Upper lobe of right lung (tissue), 1 donor: ENCODE measurements around the gene BRINP2. TPM values are rescaled to one million over a fixed set of nuclear protein-coding genes. Genes with fewer than 3 reads are reported as not detected.
A peak's percentile ranks its signal among the peaks of the same experiment; 100 is the strongest.

ENCODE experiments used
- ATAC-seq: fragments of 200-7000 bp; cut with Tn5 transposase; one replicate; pipeline ENCODE4 v1.9.1; 2020; ENCODE audit warnings: mild to moderate bottlenecking, moderate library complexity
- DNase-seq: peaks from one replicate; pipeline ENCODE4 v3.0.0-alpha.2; 2020
- H3K27ac ChIP-seq: fragments of 200-600 bp; one replicate; pipeline ENCODE4 v1.8.0; 2022
- H3K27me3 ChIP-seq: fragments of 200-600 bp; one replicate; pipeline ENCODE4 v1.8.0; 2022; ENCODE audit warnings: mild to moderate bottlenecking
- H3K36me3 ChIP-seq: fragments of 200-600 bp; one replicate; pipeline ENCODE4 v1.8.0; 2022
- H3K4me1 ChIP-seq: fragments of 200-600 bp; one replicate; pipeline ENCODE4 v1.8.0; 2022
- H3K4me3 ChIP-seq: fragments of 200-600 bp; one replicate; pipeline ENCODE4 v1.8.0; 2022; ENCODE audit warnings: mild to moderate bottlenecking
- H3K9me3 ChIP-seq: fragments of 200-600 bp; one replicate; pipeline ENCODE4 v1.8.0; 2022
- intact Hi-C: fragments of 100-400 bp; cut with DNase I; formaldehyde crosslinking; loops from one replicate; pipeline ENCODE4 v1.11.0; 2022
- total RNA-seq: library from RNA; stranded (reverse); fragmentation: NEBNext Ultra II Directional; extraction: Animal tissue kit (Norgen Biotek cat#: 25700); gene quantifications from one replicate; pipeline ENCODE4 v1.2.1, GENCODE V29; 2021
- TF ChIP-seq, protein P1 (sequence below): fragments of 200-600 bp; IDR thresholded peaks from one replicate; pipeline ENCODE4 v1.8.0; 2022; ENCODE audit warnings: antibody characterized with exemption
- donor health status: DM: no; HTN: yes; CAD: no; lungs with severe emphysema.

BRINP2 gene
- total RNA-seq, 1 donor from 2014 or later: not detected

DNA sequence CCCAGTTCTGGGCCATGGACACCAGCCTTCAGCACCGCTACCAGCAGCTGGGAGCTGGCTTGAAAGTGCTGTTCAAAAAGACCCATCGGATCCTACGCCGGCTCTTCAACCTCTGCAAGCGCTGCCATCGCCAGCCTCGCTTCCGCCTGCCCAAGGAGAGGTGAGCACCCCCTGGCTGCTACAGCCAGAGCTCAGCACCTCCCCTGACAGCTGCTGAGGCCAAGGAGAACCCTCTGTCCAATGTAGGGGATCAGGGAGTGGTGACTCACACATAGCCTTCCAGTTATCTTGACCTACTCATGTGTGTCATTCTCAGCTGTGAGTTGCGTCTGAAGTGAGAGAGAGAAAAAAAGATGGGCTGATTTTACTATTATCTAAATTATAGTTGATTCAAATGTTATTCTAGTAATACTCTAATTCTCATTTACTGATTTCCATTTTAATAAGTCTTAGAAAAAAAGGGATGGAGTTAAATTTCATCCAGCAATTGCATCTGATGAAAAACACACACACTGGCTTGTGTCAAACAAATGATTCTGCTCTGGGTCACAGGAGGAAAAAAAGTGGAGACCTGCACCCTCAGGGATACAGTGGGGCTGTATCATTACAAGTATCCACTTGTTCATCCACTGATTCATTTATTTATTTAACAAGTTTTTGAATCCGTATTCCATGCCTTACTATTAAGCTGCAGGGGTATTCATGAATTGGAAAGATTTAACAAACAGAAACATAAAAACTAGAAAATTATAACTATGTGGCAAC is 108.0 kb downstream of the BRINP2 start:
- intact Hi-C loops: no loop called here

DNA sequence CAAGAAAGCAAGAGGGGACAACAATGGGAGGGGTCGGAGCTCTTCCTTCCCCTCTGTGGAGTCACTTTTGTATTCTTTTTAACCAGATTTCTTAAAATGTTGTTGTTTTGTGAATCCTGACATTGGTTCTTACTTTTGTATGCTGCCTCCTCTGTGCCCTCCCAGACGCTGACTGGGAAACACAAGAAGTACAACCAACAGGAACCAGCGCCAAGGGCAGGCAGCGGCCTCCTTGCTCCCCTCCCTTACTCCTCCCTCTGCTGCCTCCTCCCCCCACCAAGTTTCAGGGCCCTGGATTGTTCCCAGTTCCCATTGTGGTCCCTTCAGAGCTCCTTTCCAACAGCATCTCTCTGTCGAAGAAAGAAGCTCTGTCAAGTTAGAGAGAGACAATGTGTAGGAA is 111.1 kb downstream of the BRINP2 start:
- Histone ChIP-seq H3K9me3 (no peaks in the 10 kb centered on the region), H3K27me3 (no peaks in the 10 kb centered on the region), H3K4me3 (no peak overlapping the region), H3K27ac (no peak overlapping the region), H3K4me1 (no peaks in the 10 kb centered on the region), H3K36me3 (no peaks in the 10 kb centered on the region)
- TF ChIP-seq, protein P1, sequence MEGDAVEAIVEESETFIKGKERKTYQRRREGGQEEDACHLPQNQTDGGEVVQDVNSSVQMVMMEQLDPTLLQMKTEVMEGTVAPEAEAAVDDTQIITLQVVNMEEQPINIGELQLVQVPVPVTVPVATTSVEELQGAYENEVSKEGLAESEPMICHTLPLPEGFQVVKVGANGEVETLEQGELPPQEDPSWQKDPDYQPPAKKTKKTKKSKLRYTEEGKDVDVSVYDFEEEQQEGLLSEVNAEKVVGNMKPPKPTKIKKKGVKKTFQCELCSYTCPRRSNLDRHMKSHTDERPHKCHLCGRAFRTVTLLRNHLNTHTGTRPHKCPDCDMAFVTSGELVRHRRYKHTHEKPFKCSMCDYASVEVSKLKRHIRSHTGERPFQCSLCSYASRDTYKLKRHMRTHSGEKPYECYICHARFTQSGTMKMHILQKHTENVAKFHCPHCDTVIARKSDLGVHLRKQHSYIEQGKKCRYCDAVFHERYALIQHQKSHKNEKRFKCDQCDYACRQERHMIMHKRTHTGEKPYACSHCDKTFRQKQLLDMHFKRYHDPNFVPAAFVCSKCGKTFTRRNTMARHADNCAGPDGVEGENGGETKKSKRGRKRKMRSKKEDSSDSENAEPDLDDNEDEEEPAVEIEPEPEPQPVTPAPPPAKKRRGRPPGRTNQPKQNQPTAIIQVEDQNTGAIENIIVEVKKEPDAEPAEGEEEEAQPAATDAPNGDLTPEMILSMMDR: no peak
- intact Hi-C loops: no loop called here
- ATAC-seq (no peak), DNase-seq (no peak)

More for the DNA sequence above, 108.0 kb downstream of the BRINP2 start:
- no peaks in the 10 kb centered on the region for H3K9me3 ChIP-seq
- no peaks in the 10 kb centered on the region for H3K36me3 ChIP-seq
- H3K27ac ChIP-seq: no peak overlapping the region
- DNase-seq (peak; percentile 57), ATAC-seq (no peak)
- TF ChIP-seq, protein P1: no peak
- peaks cover 14% of the 10 kb centered on the region for H3K4me1 ChIP-seq
- no peak overlapping the region for H3K4me3 ChIP-seq
- H3K27me3 ChIP-seq: no peaks in the 10 kb centered on the region

DNA sequence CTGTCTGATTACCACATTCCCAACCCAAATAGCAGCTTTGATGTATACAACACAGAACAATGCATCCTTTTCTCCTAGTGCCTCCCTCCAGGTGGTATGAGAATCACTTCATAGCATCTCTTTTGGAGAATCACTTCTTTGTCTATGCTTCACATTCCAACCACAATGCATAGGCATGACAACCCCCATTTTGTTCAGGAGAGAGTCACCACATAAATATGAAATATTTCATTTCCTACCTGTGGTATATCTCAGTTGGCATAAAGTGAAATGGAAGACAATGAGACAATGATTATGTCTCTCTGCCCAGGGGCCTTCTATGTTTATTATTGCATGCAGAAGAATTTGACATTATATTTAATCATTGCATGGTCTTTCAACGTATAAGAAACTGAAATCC is 112.2 kb downstream of the BRINP2 start:
- no peaks in the 10 kb centered on the region for H3K27me3 ChIP-seq
- intact Hi-C loops: no loop called here
- H3K36me3 ChIP-seq: no peaks in the 10 kb centered on the region
- ATAC-seq: no peak
- no peaks in the 10 kb centered on the region for H3K9me3 ChIP-seq
- peaks cover 6% of the 10 kb centered on the region for H3K4me1 ChIP-seq
- H3K27ac ChIP-seq: no peak overlapping the region
- no peak for DNase-seq
- TF ChIP-seq, protein P1: no peak
- H3K4me3 ChIP-seq: no peak overlapping the region

DNA sequence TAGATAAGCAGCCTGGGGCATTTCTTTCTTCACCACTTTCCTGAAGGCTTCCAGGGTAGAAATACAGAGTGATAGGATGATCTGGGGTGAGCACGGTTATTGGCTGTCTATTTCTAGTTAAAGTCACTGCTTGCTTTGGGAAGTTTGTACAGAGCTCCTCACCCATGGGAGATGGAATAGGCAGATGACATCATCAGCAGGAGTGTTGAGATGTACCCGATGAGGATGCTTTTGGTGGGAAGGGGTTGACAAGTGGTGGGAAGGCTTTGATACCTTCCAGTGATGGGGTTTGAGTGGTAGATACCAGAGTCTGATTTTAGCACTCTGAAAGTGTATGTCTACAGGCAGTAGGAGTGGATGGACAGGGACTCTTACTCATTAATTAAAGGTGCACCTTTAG is 112.6 kb downstream of the BRINP2 start:
- TF ChIP-seq, protein P1: no peak
- Histone ChIP-seq H3K27ac (no peak overlapping the region), H3K9me3 (no peaks in the 10 kb centered on the region), H3K27me3 (no peaks in the 10 kb centered on the region), H3K4me3 (no peak overlapping the region), H3K36me3 (no peaks in the 10 kb centered on the region), H3K4me1 (peaks cover 8% of the 10 kb centered on the region)
- DNase-seq (no peak), ATAC-seq (no peak)
- intact Hi-C loops: no loop called here

DNA sequence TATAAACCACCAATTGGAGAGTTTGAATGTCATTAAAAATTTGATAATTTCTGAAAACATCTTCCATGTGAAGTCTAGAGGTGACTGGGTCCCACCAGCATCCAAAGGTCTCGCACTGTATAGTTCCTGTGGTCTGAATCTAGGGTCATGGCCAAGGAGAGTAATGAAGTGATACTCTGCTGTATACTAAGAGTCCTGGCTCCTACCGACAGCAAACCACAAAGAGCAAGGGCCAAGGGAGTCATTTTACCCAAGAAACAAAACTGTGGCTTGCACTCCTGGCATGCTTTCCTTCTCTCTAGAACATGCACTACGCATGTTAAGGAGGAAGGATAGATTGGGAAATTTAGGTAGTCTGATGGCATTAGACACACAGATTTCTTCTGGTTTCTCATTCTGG is 115.6 kb downstream of the BRINP2 start:
- TF ChIP-seq, protein P1: no peak
- Histone ChIP-seq H3K4me3 (no peak overlapping the region), H3K9me3 (no peaks in the 10 kb centered on the region), H3K27me3 (no peaks in the 10 kb centered on the region), H3K36me3 (no peaks in the 10 kb centered on the region), H3K4me1 (peaks cover 8% of the 10 kb centered on the region), H3K27ac (no peak overlapping the region)
- ATAC-seq (no peak), DNase-seq (no peak)
- intact Hi-C loops: no loop called here
